Smooth muscle cell (in vitro differentiated cells): ENCODE results near the gene SLC17A8. TPM values are rescaled to one million over a fixed set of nuclear protein-coding genes. Genes with fewer than 3 reads are reported as not detected.

Experiments used
- DNase-seq: peaks from one replicate; lab custom pipeline; 2025; ENCODE audit not compliant: unreplicated experiment; lab: John Stamatoyannopoulos, UW
- H2AFZ ChIP-seq: fragments of 200-600 bp; sonication (generic); 2 replicates; pipeline ENCODE4 v1.6.0; 2016; ENCODE audit warnings: antibody characterized with exemption, low read depth, mild to moderate bottlenecking
- H3F3A ChIP-seq: fragments of 200-600 bp; sonication (generic); 2 replicates; pipeline ENCODE4 v1.6.0; 2017; ENCODE audit warnings: antibody characterized with exemption, low read depth
- H3K27ac ChIP-seq: fragments of 200-600 bp; sonication (generic); 2 replicates; pipeline ENCODE4 v1.5.1; 2016; ENCODE audit warnings: low read depth, mild to moderate bottlenecking
- H3K27me3 ChIP-seq: fragments of 200-600 bp; sonication (generic); 2 replicates; pipeline ENCODE4 v1.6.1; 2016; ENCODE audit warnings: low read depth, mild to moderate bottlenecking
- H3K36me3 ChIP-seq: fragments of 200-600 bp; sonication (generic); 2 replicates; pipeline ENCODE4 v1.5.1; 2016; ENCODE audit warnings: low read depth
- H3K4me1 ChIP-seq: fragments of 200-600 bp; sonication (generic); 2 replicates; pipeline ENCODE4 v1.5.1; 2016; ENCODE audit warnings: low read depth
- H3K4me2 ChIP-seq: fragments of 200-600 bp; sonication (generic); 2 replicates; pipeline ENCODE4 v1.6.0; 2016; ENCODE audit warnings: mild to moderate bottlenecking
- H3K4me3 ChIP-seq: fragments of 200-600 bp; sonication (generic); 2 replicates; pipeline ENCODE4 v1.5.1; 2016; ENCODE audit warnings: mild to moderate bottlenecking
- H3K79me2 ChIP-seq: fragments of 200-600 bp; sonication (generic); 2 replicates; pipeline ENCODE4 v1.6.0; 2016; ENCODE audit warnings: low read depth, mild to moderate bottlenecking
- H3K9ac ChIP-seq: fragments of 200-600 bp; sonication (generic); 2 replicates; pipeline ENCODE4 v1.6.0; 2016; ENCODE audit warnings: low read depth
- H3K9me3 ChIP-seq: fragments of 200-600 bp; sonication (generic); replicated peaks from 2 replicates; pipeline ENCODE4 v1.5.1; 2016; ENCODE audit warnings: low read depth
- H4K20me1 ChIP-seq: fragments of 200-600 bp; sonication (generic); 2 replicates; pipeline ENCODE4 v1.6.0; 2016; ENCODE audit warnings: low read depth
- CTCF ChIP-seq: fragments of 200-600 bp; sonication (generic); IDR thresholded peaks from 2 replicates; pipeline ENCODE4 v1.5.1; 2017; ENCODE audit warnings: borderline replicate concordance, mild to moderate bottlenecking, antibody characterized with exemption; ENCODE audit not compliant: insufficient read depth, poor library complexity, severe bottlenecking
- WGBS: methylation state at CpG from one replicate; pipeline ENCODE4 v1.1.7; 2016; ENCODE audit warnings: low lambda C conversion rate; 5-methylcytosine and 5-hydroxymethylcytosine counted together
- polyA plus RNA-seq: library from polyadenylated mRNA; unstranded; fragments of >200 nt; fragmentation: Nextera tagmentation; extraction: Ambion mirVana; gene quantifications from 2 replicates; pipeline ENCODE4 v1.2.1, GENCODE V29; 2016
- total RNA-seq: library from RNA; depleted of rRNA; stranded (reverse); fragments of >200 nt; gene quantifications from 2 replicates; pipeline ENCODE4 v1.2.3, GENCODE V29; 2014

Gene SLC17A8
- total and polyA plus RNA-seq, 2 experiments from 2014 or later = not detected

GRCh38 chr12:100345020-100345767 lies 11.7 kb upstream of the SLC17A8 start:
- no peaks in the 10 kb centered on the region for H3K4me1 ChIP-seq
- DNase-seq = no peak
- no peak for TF ChIP-seq CTCF
- H3F3A ChIP-seq = no peaks in the 10 kb centered on the region
- H3K36me3 ChIP-seq = no peaks in the 10 kb centered on the region
- 84% methylated on average over 1 of the region's 1 CpG for WGBS
- no peaks in the 10 kb centered on the region for H4K20me1 ChIP-seq
- no peak overlapping the region for H2AFZ ChIP-seq
- no peaks in the 10 kb centered on the region for H3K9me3 ChIP-seq
- H3K79me2 ChIP-seq = no peaks in the 10 kb centered on the region
- H3K4me2 ChIP-seq = no peak overlapping the region
- H3K27me3 ChIP-seq = no peaks in the 10 kb centered on the region
- no peak overlapping the region for H3K9ac ChIP-seq
- no peak overlapping the region for H3K4me3 ChIP-seq
- H3K27ac ChIP-seq = no peak overlapping the region

GRCh38 chr12:100346660-100347059 lies 10.2 kb upstream of the SLC17A8 start:
- H3K4me2 ChIP-seq = no peak overlapping the region
- H3K9ac ChIP-seq = no peak overlapping the region
- no peak overlapping the region for H3K4me3 ChIP-seq
- no peaks in the 10 kb centered on the region for H4K20me1 ChIP-seq
- no peaks in the 10 kb centered on the region for H3K9me3 ChIP-seq
- no peaks in the 10 kb centered on the region for H3K36me3 ChIP-seq
- no peak for TF ChIP-seq CTCF
- no peak for DNase-seq
- H3K27me3 ChIP-seq = no peaks in the 10 kb centered on the region
- H3K79me2 ChIP-seq = no peaks in the 10 kb centered on the region
- 79% methylated on average over 3 of the region's 3 CpGs for WGBS
- H2AFZ ChIP-seq = no peak overlapping the region
- H3F3A ChIP-seq = no peaks in the 10 kb centered on the region
- no peak overlapping the region for H3K27ac ChIP-seq
- H3K4me1 ChIP-seq = no peaks in the 10 kb centered on the region

- Histone ChIP-seq H3K4me1 (no peaks in the 10 kb centered on the region), H3K27ac (no peak overlapping the region), H3K9me3 (no peaks in the 10 kb centered on the region), H3K9ac (no peak overlapping the region), H3K4me3 (no peak overlapping the region), H3K27me3 (no peaks in the 10 kb centered on the region), H3K36me3 (no peaks in the 10 kb centered on the region), H2AFZ (no peak overlapping the region), H3K79me2 (no peaks in the 10 kb centered on the region), H3F3A (no peaks in the 10 kb centered on the region), H3K4me2 (no peak overlapping the region), H4K20me1 (no peaks in the 10 kb centered on the region)
- TF ChIP-seq CTCF = peak; percentile 45
- no peak for DNase-seq
- 76% methylated on average over 7 of the region's 7 CpGs for WGBS
Observed at GRCh38 chr12:100348657-100349454, 8.0 kb upstream of the SLC17A8 start.
